ENCODE measurements around the gene MRPL10.

The MRPL10 gene

GRCh38 chr17:47850692-47851573 lies 19.6 kb upstream of the MRPL10 start, which contains the start of gene SP6:
SP6 (minus strand) TSS chr17:47851163; CDS start chr17:47848429, 2,734 bp downstream.
- in situ Hi-C loops (cut with MboI; ENCODE audit: low sequenced_read_pairs, unreplicated experiment), result no loop called here
- no peak for TF ChIP-seq CTCF (IDR thresholded peaks at IDR 0.05; ENCODE audit: borderline replicate concordance, control extremely low read depth, extremely low read depth, insufficient read depth, missing control alignments)
- peak; percentile 73 for DNase-seq (ENCODE audit: low spot score)

GRCh38 chr17:47850373-47850691 lies 19.0 kb upstream of the MRPL10 start:
- in situ Hi-C loops (cut with MboI; ENCODE audit: low sequenced_read_pairs, unreplicated experiment), result no loop called here
- DNase-seq (ENCODE audit: low spot score), result no peak
- TF ChIP-seq CTCF (IDR thresholded peaks at IDR 0.05; ENCODE audit: borderline replicate concordance, control extremely low read depth, extremely low read depth, insufficient read depth, missing control alignments), result no peak

GRCh38 chr17:47848198-47848513 lies 16.8 kb upstream of the MRPL10 start:
- TF ChIP-seq CTCF (IDR thresholded peaks at IDR 0.05; ENCODE audit: borderline replicate concordance, control extremely low read depth, extremely low read depth, insufficient read depth, missing control alignments), result no peak
- DNase-seq (ENCODE audit: low spot score), result no peak
- in situ Hi-C loops (cut with MboI; ENCODE audit: low sequenced_read_pairs, unreplicated experiment), result no loop called here

- peak; percentile 20 for TF ChIP-seq CTCF (IDR thresholded peaks at IDR 0.05; ENCODE audit: borderline replicate concordance, control extremely low read depth, extremely low read depth, insufficient read depth, missing control alignments)
- in situ Hi-C loops (cut with MboI; ENCODE audit: low sequenced_read_pairs, unreplicated experiment), result no loop called here
- DNase-seq (ENCODE audit: low spot score), result no peak
Measured at GRCh38 chr17:47847341-47848197, 16.2 kb upstream of the MRPL10 start.

- in situ Hi-C loops (cut with MboI; ENCODE audit: low sequenced_read_pairs, unreplicated experiment), result no loop called here
- DNase-seq (ENCODE audit: low spot score), result no peak
- no peak for TF ChIP-seq CTCF (IDR thresholded peaks at IDR 0.05; ENCODE audit: borderline replicate concordance, control extremely low read depth, extremely low read depth, insufficient read depth, missing control alignments)
Measured at GRCh38 chr17:47846716-47847340, 15.5 kb upstream of the MRPL10 start.

GRCh38 chr17:47845716-47846075 lies 14.4 kb upstream of the MRPL10 start:
- TF ChIP-seq CTCF (IDR thresholded peaks at IDR 0.05; ENCODE audit: borderline replicate concordance, control extremely low read depth, extremely low read depth, insufficient read depth, missing control alignments), result no peak
- DNase-seq (ENCODE audit: low spot score), result no peak
- in situ Hi-C loops (cut with MboI; ENCODE audit: low sequenced_read_pairs, unreplicated experiment), result no loop called here
